HepG2 (cell line): ENCODE results near the gene INSR. TPM values are rescaled to one million over a fixed set of nuclear protein-coding genes. Genes with fewer than 3 reads are reported as not detected.

Experiments used
- CBFB ChIP-seq: sonication (generic); formaldehyde crosslinking; IDR thresholded peaks from 2 replicates; pipeline ENCODE4 v1.4.0; 2020; ENCODE audit warnings: missing genetic modification reagents
- CBX5 ChIP-seq: sonication (generic); formaldehyde crosslinking; IDR thresholded peaks from 2 replicates; pipeline ENCODE4 v1.4.0; 2020; ENCODE audit warnings: missing genetic modification reagents, borderline replicate concordance
- CCDC6 ChIP-seq: sonication (generic); formaldehyde crosslinking; IDR thresholded peaks from 2 replicates; pipeline ENCODE4 v1.8.1; 2022; ENCODE audit warnings: mild to moderate bottlenecking, missing genetic modification reagents, moderate library complexity
- ERF ChIP-seq: IDR thresholded peaks from 2 replicates; pipeline ENCODE4 v1.6.1; 2018; ENCODE audit warnings: missing biosample characterization, missing genetic modification reagents
- FOXK1 ChIP-seq: sonication (generic); formaldehyde crosslinking; IDR thresholded peaks from 2 replicates; pipeline ENCODE4 v1.4.0; 2020; ENCODE audit warnings: low read depth, missing genetic modification reagents, borderline replicate concordance
- GATA4 ChIP-seq: sonication (generic); IDR thresholded peaks from 2 replicates; pipeline ENCODE4 v1.6.1; 2016; ENCODE audit warnings: antibody characterized with exemption, low read depth, borderline replicate concordance
- GATAD2A ChIP-seq: IDR thresholded peaks from 2 replicates; pipeline ENCODE4 v1.6.1; 2016
- MED8 ChIP-seq: sonication (generic); formaldehyde crosslinking; IDR thresholded peaks from 2 replicates; pipeline ENCODE4 v1.8.1; 2023; ENCODE audit warnings: mild to moderate bottlenecking, missing genetic modification reagents; ENCODE audit not compliant: insufficient replicate concordance
- NFYB ChIP-seq: sonication (generic); formaldehyde crosslinking; IDR thresholded peaks from 2 replicates; pipeline ENCODE4 v1.4.0; 2020; ENCODE audit warnings: missing genetic modification reagents
- RBFOX2 ChIP-seq: fragments of 200-400 bp; formaldehyde crosslinking; IDR thresholded peaks from 2 replicates; pipeline ENCODE4 v1.6.1; 2017; ENCODE audit warnings: low read depth, mild to moderate bottlenecking, low read length
- RFX5 ChIP-seq: IDR thresholded peaks from 2 replicates; pipeline ENCODE4 v1.6.1; 2011; ENCODE audit warnings: low read depth, low read length, improper control_type of control experiment
- SOX13 ChIP-seq, 3 experiments: fragments of 450-650 bp in 1 of 3; sonication (generic) in 1 of 3; formaldehyde crosslinking in 1 of 3; IDR thresholded peaks in 2 of 3; conservative IDR thresholded peaks in 1 of 3; 2 replicates each; pipeline versions ENCODE4 v1.5.0 to v1.6.1; 2016 to 2020; ENCODE audit warnings: antibody characterized with exemption in 1 of 3, mild to moderate bottlenecking in 1 of 3, missing compliant biosample characterization in 1 of 3, missing genetic modification reagents in 1 of 3, moderate library complexity in 1 of 3
- TGIF2 ChIP-seq: IDR thresholded peaks from 2 replicates; pipeline ENCODE4 v1.6.1; 2016; ENCODE audit warnings: control low read depth, missing compliant biosample characterization
- ZEB1 ChIP-seq: IDR thresholded peaks from 2 replicates; pipeline ENCODE4 v1.6.1; 2012; ENCODE audit warnings: mild to moderate bottlenecking, low read depth, inconsistent platforms; ENCODE audit not compliant: insufficient replicate concordance
- ZMYM3 ChIP-seq: sonication (generic); formaldehyde crosslinking; IDR thresholded peaks from 2 replicates; pipeline ENCODE4 v1.5.1; 2020; ENCODE audit warnings: mild to moderate bottlenecking, missing genetic modification reagents
- ZNF430 ChIP-seq: sonication (generic); formaldehyde crosslinking; IDR thresholded peaks from 2 replicates; pipeline ENCODE4 v1.9.0; 2021; ENCODE audit warnings: mild to moderate bottlenecking, missing genetic modification reagents
- ZNF496 ChIP-seq: sonication (generic); formaldehyde crosslinking; IDR thresholded peaks from 2 replicates; pipeline ENCODE4 v1.8.1; 2023; ENCODE audit warnings: mild to moderate bottlenecking, moderate library complexity, missing genetic modification reagents; ENCODE audit not compliant: insufficient replicate concordance
- polyA plus RNA-seq, 8 experiments: library from polyadenylated mRNA; depleted of rRNA in 3 of 8; stranded (reverse) in 7 of 8; unstranded in 1 of 8; fragments of >200 nt; fragmentation: Illumina TruSeq in 4 of 8; extraction: Trizol in 4 of 8; gene quantifications; 2 replicates each; pipeline versions ENCODE4 v1.2.1 to v1.2.3, GENCODE V29; 2011 to 2016; ENCODE audit warnings: low read depth in 4 of 8, missing spikeins in 1 of 8, mixed read lengths in 1 of 8; ENCODE audit not compliant: insufficient read depth in 1 of 8
- total RNA-seq, 5 experiments: library from RNA; depleted of rRNA; stranded (reverse); fragments of >200 nt; fragmentation: Illumina TruSeq; extraction: Trizol; gene quantifications; 2 replicates each; pipeline ENCODE4 v1.2.3, GENCODE V29; 2016; ENCODE audit warnings: low read depth in 1 of 5
- TF ChIP-seq, protein P1 (sequence below), 2 experiments: IDR thresholded peaks; 2 replicates each; pipeline ENCODE4 v1.6.1; 2011 to 2012; ENCODE audit warnings: low read length in 2 of 2, borderline replicate concordance in 1 of 2, low read depth in 1 of 2, mild to moderate bottlenecking in 1 of 2, moderate library complexity in 1 of 2
- TF ChIP-seq, protein P2 (sequence below), 2 experiments: sonication (generic) in 1 of 2; formaldehyde crosslinking in 1 of 2; IDR thresholded peaks; 2 replicates each; pipeline versions ENCODE4 v1.5.1 to v1.6.1; 2011 to 2020; ENCODE audit warnings: borderline replicate concordance in 1 of 2, low read depth in 1 of 2, low read length in 1 of 2, mild to moderate bottlenecking in 1 of 2, missing genetic modification reagents in 1 of 2, moderate library complexity in 1 of 2
- TF ChIP-seq, protein P3 (sequence below): sonication (generic); formaldehyde crosslinking; IDR thresholded peaks from 2 replicates; pipeline ENCODE4 v1.4.0; 2020; ENCODE audit warnings: missing genetic modification reagents, borderline replicate concordance

The INSR gene
- total and polyA plus RNA-seq, 2 of the 13 experiments (the other 11 are each of a cell fraction or from before 2014, with no cell fraction given), result 24.2 to 29.8 TPM

DNA sequence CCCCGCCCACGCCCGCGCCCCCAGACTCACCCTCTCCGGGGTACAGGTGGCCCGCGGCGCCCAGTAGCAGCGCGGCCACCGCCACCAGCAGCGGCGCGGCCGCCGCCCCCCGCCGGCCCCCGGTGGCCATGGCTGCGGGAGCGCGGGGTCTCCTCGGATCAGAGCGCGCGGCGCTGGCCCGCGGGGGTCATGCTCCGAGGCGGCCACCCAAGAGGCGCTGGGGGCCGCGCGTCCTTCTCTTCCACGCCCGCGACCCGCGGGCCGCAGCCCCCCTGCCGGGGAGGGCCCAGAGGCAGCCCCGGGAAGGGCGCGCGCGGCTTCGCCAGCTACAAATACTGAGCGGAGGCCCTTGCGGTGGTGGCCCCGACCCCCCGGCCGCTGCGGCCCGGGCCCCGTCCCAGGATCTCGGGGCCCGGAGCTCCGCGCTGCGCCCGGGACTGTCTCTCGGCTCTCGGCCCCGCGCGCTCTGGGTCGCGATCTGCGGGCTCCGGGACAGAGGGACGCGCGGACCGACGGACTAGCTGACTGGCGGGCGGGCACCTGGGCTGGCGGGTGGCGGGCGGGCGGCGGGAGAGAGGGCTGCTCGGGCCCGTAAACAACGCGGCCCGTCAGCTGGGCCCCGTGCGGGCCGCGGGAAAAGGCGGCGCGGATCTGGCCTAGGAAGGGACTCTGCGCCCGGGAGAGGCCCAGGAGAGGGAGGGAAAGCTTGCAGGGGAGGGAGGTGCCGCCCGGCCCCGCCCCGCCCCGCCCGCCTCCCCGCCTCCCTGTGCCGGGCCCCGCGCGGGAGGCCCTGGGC is at the start of gene INSR (continued):
- TF ChIP-seq, protein P1, sequence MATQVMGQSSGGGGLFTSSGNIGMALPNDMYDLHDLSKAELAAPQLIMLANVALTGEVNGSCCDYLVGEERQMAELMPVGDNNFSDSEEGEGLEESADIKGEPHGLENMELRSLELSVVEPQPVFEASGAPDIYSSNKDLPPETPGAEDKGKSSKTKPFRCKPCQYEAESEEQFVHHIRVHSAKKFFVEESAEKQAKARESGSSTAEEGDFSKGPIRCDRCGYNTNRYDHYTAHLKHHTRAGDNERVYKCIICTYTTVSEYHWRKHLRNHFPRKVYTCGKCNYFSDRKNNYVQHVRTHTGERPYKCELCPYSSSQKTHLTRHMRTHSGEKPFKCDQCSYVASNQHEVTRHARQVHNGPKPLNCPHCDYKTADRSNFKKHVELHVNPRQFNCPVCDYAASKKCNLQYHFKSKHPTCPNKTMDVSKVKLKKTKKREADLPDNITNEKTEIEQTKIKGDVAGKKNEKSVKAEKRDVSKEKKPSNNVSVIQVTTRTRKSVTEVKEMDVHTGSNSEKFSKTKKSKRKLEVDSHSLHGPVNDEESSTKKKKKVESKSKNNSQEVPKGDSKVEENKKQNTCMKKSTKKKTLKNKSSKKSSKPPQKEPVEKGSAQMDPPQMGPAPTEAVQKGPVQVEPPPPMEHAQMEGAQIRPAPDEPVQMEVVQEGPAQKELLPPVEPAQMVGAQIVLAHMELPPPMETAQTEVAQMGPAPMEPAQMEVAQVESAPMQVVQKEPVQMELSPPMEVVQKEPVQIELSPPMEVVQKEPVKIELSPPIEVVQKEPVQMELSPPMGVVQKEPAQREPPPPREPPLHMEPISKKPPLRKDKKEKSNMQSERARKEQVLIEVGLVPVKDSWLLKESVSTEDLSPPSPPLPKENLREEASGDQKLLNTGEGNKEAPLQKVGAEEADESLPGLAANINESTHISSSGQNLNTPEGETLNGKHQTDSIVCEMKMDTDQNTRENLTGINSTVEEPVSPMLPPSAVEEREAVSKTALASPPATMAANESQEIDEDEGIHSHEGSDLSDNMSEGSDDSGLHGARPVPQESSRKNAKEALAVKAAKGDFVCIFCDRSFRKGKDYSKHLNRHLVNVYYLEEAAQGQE (IDR thresholded peaks at IDR 0.05; ENCODE audit: borderline replicate concordance in 1 of 2, low read depth in 1 of 2, low read length in 2 of 2), result 0 out of 4 replicates have a peak, but pooled peaks of 1 of the 2 experiments have one; percentile 31
- TF ChIP-seq RFX5 (peak; percentile 39; the same call in 1 of the 2 replicates), ZEB1 (no peak), MED8 (CRISPR knock-in tag) (no peak), SOX13 (IDR thresholded peaks at IDR 0.05) (no peak), SOX13 (CRISPR knock-in tag; conservative IDR thresholded peaks at IDR 0.05 in 1 of 2, IDR thresholded peaks at IDR 0.05 in 1 of 2) (peak in 1 of 2 experiments; percentile 59; a peak in 2 of 4 replicates), CBX5 (CRISPR knock-in tag) (peak; percentile 51; the same call in 1 of the 2 replicates), ERF (CRISPR knock-in tag) (0 out of 2 replicates have a peak, but pooled peaks have one; percentile 45), CCDC6 (CRISPR knock-in tag) (0 out of 2 replicates have a peak, but pooled peaks have one; percentile 35), ZMYM3 (CRISPR knock-in tag) (0 out of 2 replicates have a peak, but pooled peaks have one; percentile 49), GATAD2A (no peak), ZNF430 (no peak), RBFOX2 (peak; percentile 71; the same call in 1 of the 2 replicates), TGIF2 (CRISPR knock-in tag) (0 out of 2 replicates have a peak, but pooled peaks have one; percentile 61), ZNF496 (CRISPR knock-in tag) (no peak), GATA4 (no peak), FOXK1 (CRISPR knock-in tag) (peak; percentile 86; the same call in 1 of the 2 replicates), CBFB (CRISPR knock-in tag) (peak; percentile 59; the same call in 1 of the 2 replicates), NFYB (no peak; the same call in 1 of the 2 replicates)
- TF ChIP-seq, protein P2, sequence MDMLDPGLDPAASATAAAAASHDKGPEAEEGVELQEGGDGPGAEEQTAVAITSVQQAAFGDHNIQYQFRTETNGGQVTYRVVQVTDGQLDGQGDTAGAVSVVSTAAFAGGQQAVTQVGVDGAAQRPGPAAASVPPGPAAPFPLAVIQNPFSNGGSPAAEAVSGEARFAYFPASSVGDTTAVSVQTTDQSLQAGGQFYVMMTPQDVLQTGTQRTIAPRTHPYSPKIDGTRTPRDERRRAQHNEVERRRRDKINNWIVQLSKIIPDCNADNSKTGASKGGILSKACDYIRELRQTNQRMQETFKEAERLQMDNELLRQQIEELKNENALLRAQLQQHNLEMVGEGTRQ (IDR thresholded peaks at IDR 0.05; ENCODE audit: low read depth, low read length), result no peak
- TF ChIP-seq, protein P2 (CRISPR knock-in tag; IDR thresholded peaks at IDR 0.05; ENCODE audit: borderline replicate concordance), result no peak
- TF ChIP-seq, protein P3, sequence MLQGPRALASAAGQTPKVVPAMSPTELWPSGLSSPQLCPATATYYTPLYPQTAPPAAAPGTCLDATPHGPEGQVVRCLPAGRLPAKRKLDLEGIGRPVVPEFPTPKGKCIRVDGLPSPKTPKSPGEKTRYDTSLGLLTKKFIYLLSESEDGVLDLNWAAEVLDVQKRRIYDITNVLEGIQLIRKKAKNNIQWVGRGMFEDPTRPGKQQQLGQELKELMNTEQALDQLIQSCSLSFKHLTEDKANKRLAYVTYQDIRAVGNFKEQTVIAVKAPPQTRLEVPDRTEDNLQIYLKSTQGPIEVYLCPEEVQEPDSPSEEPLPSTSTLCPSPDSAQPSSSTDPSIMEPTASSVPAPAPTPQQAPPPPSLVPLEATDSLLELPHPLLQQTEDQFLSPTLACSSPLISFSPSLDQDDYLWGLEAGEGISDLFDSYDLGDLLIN (CRISPR knock-in tag), result no peak
